ENCODE data around the gene SARM1.

DNA sequence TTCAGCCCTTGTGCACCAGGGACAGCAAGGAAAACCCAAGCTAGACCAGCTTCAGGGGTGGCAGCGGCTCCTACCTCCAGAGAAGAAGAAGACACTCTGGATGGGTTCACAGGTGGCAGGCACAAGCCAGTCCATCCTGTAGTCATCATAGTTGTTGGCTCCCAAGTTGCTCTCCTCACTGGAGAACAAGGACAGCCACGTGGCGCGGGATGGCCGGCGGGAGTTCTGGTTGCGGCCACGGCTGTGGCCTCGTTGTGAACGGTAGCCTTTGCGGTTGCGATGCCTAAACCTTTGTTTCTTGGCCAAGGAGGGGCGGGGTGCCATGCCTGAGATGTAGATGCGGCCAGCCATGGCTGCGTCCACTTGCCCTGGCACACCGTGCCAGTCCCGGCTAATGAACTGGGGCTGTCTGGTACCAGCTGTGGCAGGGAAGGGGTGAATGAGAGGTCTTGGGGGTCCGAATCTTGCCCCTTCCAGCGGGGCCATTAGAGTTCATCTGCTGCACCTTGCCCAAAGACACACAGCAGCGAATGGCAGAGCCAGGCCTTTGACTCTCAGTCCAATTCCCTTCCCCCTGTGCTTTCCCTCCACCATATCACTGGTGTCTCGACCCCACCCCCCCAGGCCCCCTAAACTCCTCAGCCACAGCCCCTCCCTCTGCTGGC lies 3.7 kb upstream of the SARM1 start:
- no peak for TF ChIP-seq GABPA (IDR thresholded peaks at IDR 0.05; ENCODE audit: borderline replicate concordance, insufficient read depth, low read length)
- TF ChIP-seq MAFK (IDR thresholded peaks at IDR 0.05; ENCODE audit: low read depth, low read length), result no peak
- TF ChIP-seq, protein P1, sequence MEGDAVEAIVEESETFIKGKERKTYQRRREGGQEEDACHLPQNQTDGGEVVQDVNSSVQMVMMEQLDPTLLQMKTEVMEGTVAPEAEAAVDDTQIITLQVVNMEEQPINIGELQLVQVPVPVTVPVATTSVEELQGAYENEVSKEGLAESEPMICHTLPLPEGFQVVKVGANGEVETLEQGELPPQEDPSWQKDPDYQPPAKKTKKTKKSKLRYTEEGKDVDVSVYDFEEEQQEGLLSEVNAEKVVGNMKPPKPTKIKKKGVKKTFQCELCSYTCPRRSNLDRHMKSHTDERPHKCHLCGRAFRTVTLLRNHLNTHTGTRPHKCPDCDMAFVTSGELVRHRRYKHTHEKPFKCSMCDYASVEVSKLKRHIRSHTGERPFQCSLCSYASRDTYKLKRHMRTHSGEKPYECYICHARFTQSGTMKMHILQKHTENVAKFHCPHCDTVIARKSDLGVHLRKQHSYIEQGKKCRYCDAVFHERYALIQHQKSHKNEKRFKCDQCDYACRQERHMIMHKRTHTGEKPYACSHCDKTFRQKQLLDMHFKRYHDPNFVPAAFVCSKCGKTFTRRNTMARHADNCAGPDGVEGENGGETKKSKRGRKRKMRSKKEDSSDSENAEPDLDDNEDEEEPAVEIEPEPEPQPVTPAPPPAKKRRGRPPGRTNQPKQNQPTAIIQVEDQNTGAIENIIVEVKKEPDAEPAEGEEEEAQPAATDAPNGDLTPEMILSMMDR (IDR thresholded peaks at IDR 0.05; ENCODE audit: control extremely low read depth in 1 of 3, insufficient read depth in 1 of 3, low read depth in 1 of 3, low read length in 3 of 3), result no peak

All from H1 (cell line).